SK-N-SH treated with all-trans-retinoic acid at 6 μM for 48 hours (cell line): Measurements from ENCODE around the gene PRKCZ.

Experiments used
- ATAC-seq: fragments of 200-7000 bp; cut with Tn5 transposase; 3 replicates; pipeline ENCODE4 v1.9.1; 2020; ENCODE audit warnings: mild to moderate bottlenecking, moderate library complexity
- ARNTL ChIP-seq: fragments of 450-650 bp; formaldehyde crosslinking; IDR thresholded peaks from 2 replicates; pipeline ENCODE4 v1.5.0; 2020; ENCODE audit warnings: low read depth, mild to moderate bottlenecking, moderate library complexity, borderline replicate concordance
- BACH2 ChIP-seq: fragments of 250-450 bp; sonication (Bioruptor Pico); IDR thresholded peaks from 2 replicates; pipeline ENCODE4 v1.9.0; 2021; ENCODE audit warnings: mild to moderate bottlenecking, borderline replicate concordance
- CREB5 ChIP-seq: fragments of 250-450 bp; sonication (Bioruptor Pico); IDR thresholded peaks from 2 replicates; pipeline ENCODE4 v1.5.1; 2020; ENCODE audit warnings: low read depth, mild to moderate bottlenecking, moderate library complexity
- CSDC2 ChIP-seq: fragments of 250-450 bp; sonication (Bioruptor Pico); IDR thresholded peaks from 2 replicates; pipeline ENCODE4 v1.5.0; 2020; ENCODE audit warnings: mild to moderate bottlenecking, moderate library complexity
- ESRRG ChIP-seq: fragments of 250-450 bp; sonication (Bioruptor Pico); IDR thresholded peaks from 2 replicates; pipeline ENCODE4 v1.6.1; 2021; ENCODE audit warnings: mild to moderate bottlenecking
- GLIS3 ChIP-seq: fragments of 250-450 bp; sonication (Bioruptor Pico); IDR thresholded peaks from 2 replicates; pipeline ENCODE4 v1.5.0; 2020; ENCODE audit warnings: mild to moderate bottlenecking, moderate library complexity
- ISL1 ChIP-seq: fragments of 250-450 bp; sonication (Bioruptor Pico); IDR thresholded peaks from 2 replicates; pipeline ENCODE4 v2.1.2; 2022; ENCODE audit warnings: mild to moderate bottlenecking, moderate library complexity
- OSR1 ChIP-seq: fragments of 250-450 bp; sonication (Bioruptor Pico); IDR thresholded peaks from 2 replicates; pipeline ENCODE4 v1.8.0; 2022; ENCODE audit warnings: moderate library complexity, mild to moderate bottlenecking, inconsistent platforms
- POU6F1 ChIP-seq: fragments of 250-450 bp; sonication (Bioruptor Pico); IDR thresholded peaks from 2 replicates; pipeline ENCODE4 v1.8.0; 2021; ENCODE audit warnings: low read depth, mild to moderate bottlenecking, moderate library complexity, borderline replicate concordance
- PPARA ChIP-seq: fragments of 250-450 bp; sonication (Bioruptor Pico); IDR thresholded peaks from 2 replicates; pipeline ENCODE4 v1.5.0; 2020; ENCODE audit warnings: mild to moderate bottlenecking, borderline replicate concordance
- RARB ChIP-seq: fragments of 250-450 bp; sonication (Bioruptor Pico); IDR thresholded peaks from 2 replicates; pipeline ENCODE4 v1.8.0; 2021; ENCODE audit warnings: mild to moderate bottlenecking, moderate library complexity
- SNAI2 ChIP-seq: fragments of 250-450 bp; sonication (Bioruptor Pico); IDR thresholded peaks from 2 replicates; pipeline ENCODE4 v1.5.0; 2020; ENCODE audit warnings: mild to moderate bottlenecking, moderate library complexity
- TCF4 ChIP-seq: fragments of 250-450 bp; sonication (Bioruptor Pico); IDR thresholded peaks from 2 replicates; pipeline ENCODE4 v1.8.0; 2021; ENCODE audit warnings: mild to moderate bottlenecking, moderate library complexity, borderline replicate concordance
- TOX ChIP-seq: fragments of 250-450 bp; sonication (Bioruptor Pico); IDR thresholded peaks from 2 replicates; pipeline ENCODE4 v1.8.0; 2021; ENCODE audit warnings: mild to moderate bottlenecking, moderate library complexity, borderline replicate concordance
- ZC3H10 ChIP-seq: fragments of 250-450 bp; sonication (Bioruptor Pico); IDR thresholded peaks from 2 replicates; pipeline ENCODE4 v1.5.1; 2021; ENCODE audit warnings: mild to moderate bottlenecking, moderate library complexity
- ZFP3 ChIP-seq: fragments of 250-450 bp; sonication (Bioruptor Pico); IDR thresholded peaks from 2 replicates; pipeline ENCODE4 v1.5.0; 2020; ENCODE audit warnings: mild to moderate bottlenecking, moderate library complexity
- ZFP30 ChIP-seq: fragments of 450-650 bp; formaldehyde crosslinking; IDR thresholded peaks from 2 replicates; pipeline ENCODE4 v1.5.0; 2022; ENCODE audit warnings: mild to moderate bottlenecking, moderate library complexity
- ZNF565 ChIP-seq: fragments of 450-650 bp; formaldehyde crosslinking; conservative IDR thresholded peaks from 2 replicates; pipeline ENCODE4 v1.5.0; 2020; ENCODE audit warnings: low read depth, mild to moderate bottlenecking, moderate library complexity
- ZNF70 ChIP-seq: fragments of 450-650 bp; formaldehyde crosslinking; IDR thresholded peaks from 2 replicates; pipeline ENCODE4 v1.5.0; 2020; ENCODE audit warnings: mild to moderate bottlenecking, moderate library complexity
- ZNF8 ChIP-seq: fragments of 450-650 bp; formaldehyde crosslinking; IDR thresholded peaks from 2 replicates; pipeline ENCODE4 v1.5.0; 2020; ENCODE audit warnings: mild to moderate bottlenecking, moderate library complexity
- TF ChIP-seq, protein P1 (sequence below): fragments of 250-450 bp; sonication (Bioruptor Pico); IDR thresholded peaks from 2 replicates; pipeline ENCODE4 v1.5.1; 2021; ENCODE audit warnings: mild to moderate bottlenecking, moderate library complexity
- TF ChIP-seq, protein P2 (sequence below): fragments of 250-450 bp; sonication (Bioruptor Pico); IDR thresholded peaks from 2 replicates; pipeline ENCODE4 v1.5.0; 2020; ENCODE audit warnings: mild to moderate bottlenecking, moderate library complexity

Gene PRKCZ

DNA sequence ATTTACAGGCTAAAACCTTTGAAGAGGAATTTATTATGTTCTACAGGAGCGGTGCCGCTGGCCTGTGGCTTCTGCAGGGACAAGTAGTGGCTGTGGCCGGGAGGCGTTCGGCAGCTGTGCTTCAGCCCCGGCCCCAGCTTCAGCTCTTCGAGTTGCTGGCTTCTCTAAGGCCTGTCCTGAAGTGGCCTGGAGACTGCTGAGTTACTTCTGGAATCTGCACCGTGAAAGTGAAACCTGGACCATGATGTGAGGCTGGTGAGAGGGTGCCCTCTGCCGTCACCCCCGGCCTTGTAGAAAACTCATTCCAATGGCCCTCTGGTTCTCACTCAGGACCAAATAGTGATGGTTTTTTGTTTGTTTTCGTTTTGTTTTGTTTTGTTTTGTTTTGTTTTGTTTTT is 48.1 kb downstream of the PRKCZ start (continued):
- no peak for TF ChIP-seq CREB5

DNA sequence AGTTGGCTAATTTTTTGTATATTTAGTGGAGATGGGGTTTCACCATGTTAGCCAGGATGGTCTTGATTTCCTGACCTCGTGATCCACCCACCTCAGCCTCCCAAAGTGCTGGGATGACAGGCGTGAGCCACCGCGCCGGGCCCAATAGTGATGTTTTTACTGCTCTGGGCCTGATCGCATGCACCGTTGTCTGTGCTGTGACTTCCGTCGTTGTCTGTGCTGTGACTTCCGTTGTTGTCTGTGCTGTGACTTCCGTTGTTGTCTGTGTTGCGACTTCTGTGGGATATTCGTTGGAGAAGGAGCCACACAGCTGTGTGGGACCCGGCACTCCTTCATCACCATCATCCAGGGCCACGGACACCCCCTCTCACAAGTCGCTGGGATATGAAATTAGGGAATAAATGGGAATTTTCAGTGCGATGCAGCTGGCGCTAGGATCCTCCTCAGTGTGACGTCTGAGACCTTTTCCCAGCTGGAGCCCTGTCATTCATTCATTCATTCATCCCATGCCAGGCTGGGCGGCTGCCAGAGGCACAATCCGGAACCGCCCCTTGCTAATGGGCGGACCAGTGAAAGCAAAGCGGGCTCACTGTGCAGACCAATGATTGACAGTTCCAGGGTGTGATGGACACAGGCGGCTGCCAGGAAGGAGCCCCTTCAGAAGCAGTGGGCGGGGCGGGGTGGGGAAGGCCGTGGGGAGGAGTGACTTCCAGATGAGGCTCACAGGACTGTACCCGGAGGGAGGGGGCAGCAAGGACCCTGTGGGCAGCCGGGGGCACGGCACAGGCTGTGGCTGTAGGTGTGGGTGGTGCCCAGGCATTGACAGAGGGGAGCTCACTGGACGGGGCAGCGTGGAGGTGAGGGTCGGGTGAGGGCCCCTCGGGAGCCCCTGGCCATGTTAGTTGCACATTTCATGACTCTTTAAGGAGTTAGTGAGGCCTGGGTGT is 48.9 kb downstream of the PRKCZ start:
- TF ChIP-seq ARNTL (no peak), ZNF8 (CRISPR knock-in tag) (no peak), ISL1 (no peak), RARB (no peak), OSR1 (CRISPR knock-in tag) (no peak), PPARA (no peak), ZNF70 (CRISPR knock-in tag) (no peak), ZNF565 (CRISPR knock-in tag) (no peak), ZC3H10 (CRISPR knock-in tag) (no peak), GLIS3 (CRISPR knock-in tag) (no peak), POU6F1 (CRISPR knock-in tag) (no peak), TOX (CRISPR knock-in tag) (no peak), CSDC2 (CRISPR knock-in tag) (no peak), ZFP30 (CRISPR knock-in tag) (no peak), CREB5 (no peak), BACH2 (CRISPR knock-in tag) (no peak), SNAI2 (CRISPR knock-in tag) (no peak), ESRRG (no peak)
- TF ChIP-seq, protein P1, sequence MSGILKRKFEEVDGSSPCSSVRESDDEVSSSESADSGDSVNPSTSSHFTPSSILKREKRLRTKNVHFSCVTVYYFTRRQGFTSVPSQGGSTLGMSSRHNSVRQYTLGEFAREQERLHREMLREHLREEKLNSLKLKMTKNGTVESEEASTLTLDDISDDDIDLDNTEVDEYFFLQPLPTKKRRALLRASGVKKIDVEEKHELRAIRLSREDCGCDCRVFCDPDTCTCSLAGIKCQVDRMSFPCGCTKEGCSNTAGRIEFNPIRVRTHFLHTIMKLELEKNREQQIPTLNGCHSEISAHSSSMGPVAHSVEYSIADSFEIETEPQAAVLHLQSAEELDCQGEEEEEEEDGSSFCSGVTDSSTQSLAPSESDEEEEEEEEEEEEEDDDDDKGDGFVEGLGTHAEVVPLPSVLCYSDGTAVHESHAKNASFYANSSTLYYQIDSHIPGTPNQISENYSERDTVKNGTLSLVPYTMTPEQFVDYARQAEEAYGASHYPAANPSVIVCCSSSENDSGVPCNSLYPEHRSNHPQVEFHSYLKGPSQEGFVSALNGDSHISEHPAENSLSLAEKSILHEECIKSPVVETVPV: no peak
- TF ChIP-seq, protein P2, sequence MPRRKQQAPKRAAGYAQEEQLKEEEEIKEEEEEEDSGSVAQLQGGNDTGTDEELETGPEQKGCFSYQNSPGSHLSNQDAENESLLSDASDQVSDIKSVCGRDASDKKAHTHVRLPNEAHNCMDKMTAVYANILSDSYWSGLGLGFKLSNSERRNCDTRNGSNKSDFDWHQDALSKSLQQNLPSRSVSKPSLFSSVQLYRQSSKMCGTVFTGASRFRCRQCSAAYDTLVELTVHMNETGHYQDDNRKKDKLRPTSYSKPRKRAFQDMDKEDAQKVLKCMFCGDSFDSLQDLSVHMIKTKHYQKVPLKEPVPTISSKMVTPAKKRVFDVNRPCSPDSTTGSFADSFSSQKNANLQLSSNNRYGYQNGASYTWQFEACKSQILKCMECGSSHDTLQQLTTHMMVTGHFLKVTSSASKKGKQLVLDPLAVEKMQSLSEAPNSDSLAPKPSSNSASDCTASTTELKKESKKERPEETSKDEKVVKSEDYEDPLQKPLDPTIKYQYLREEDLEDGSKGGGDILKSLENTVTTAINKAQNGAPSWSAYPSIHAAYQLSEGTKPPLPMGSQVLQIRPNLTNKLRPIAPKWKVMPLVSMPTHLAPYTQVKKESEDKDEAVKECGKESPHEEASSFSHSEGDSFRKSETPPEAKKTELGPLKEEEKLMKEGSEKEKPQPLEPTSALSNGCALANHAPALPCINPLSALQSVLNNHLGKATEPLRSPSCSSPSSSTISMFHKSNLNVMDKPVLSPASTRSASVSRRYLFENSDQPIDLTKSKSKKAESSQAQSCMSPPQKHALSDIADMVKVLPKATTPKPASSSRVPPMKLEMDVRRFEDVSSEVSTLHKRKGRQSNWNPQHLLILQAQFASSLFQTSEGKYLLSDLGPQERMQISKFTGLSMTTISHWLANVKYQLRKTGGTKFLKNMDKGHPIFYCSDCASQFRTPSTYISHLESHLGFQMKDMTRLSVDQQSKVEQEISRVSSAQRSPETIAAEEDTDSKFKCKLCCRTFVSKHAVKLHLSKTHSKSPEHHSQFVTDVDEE (CRISPR knock-in tag): no peak
- TF ChIP-seq, all 23 proteins: peak for 0
- ATAC-seq: no peak

DNA sequence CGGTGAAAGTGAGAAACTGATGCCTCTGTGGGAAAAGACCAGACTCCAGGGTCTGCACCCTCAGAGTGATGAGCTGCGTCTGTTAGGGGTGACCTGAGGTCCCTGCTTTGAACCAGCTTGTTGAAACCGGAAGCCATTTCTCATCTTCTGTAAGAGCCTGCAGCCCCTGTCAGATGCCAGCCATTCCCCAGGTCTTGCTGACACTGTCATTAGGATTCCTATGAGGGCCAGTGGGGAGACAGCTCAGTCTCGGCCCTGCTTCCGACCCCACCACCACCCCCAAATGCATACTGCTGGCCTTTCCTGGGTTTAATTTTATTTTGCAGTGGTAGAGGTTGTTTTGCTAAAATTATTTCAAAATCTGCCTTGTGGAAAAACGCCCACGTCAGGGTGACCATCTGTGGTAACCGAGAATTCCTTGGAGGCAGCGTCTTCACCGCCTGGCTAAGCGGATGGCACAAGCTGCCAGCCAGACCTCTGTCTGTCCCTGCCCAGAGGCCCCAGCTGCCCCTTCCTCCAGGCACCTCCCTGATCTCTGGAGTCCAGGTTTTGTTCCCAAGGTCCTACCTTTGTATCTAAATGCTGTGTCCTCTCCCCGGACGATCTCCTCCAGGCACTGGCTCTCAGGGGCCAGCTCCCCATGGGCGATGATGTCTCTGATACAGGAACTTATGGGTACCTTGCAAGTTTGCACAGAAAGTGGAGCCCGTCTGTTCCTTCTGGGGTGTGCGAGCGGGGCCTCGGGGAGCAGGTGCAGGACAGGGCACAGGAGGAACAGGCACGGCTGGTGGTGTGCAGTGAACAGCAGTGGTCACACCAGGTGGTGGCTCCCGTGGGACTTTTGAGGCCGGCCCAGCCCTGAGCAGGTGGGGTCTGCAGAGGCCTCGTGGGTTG is 49.9 kb downstream of the PRKCZ start:
- ATAC-seq: no peak
- TF ChIP-seq, protein P1: no peak
- TF ChIP-seq TCF4 (CRISPR knock-in tag): no peak
- TF ChIP-seq OSR1 (CRISPR knock-in tag): no peak
- TF ChIP-seq, protein P2 (CRISPR knock-in tag): no peak
- no peak for TF ChIP-seq TOX (CRISPR knock-in tag)
- no peak for TF ChIP-seq ZNF70 (CRISPR knock-in tag)
- no peak for TF ChIP-seq BACH2 (CRISPR knock-in tag)
- no peak for TF ChIP-seq ZFP30 (CRISPR knock-in tag)
- no peak for TF ChIP-seq CSDC2 (CRISPR knock-in tag)
- no peak for TF ChIP-seq ZNF8 (CRISPR knock-in tag)
- TF ChIP-seq ZFP3 (CRISPR knock-in tag): no peak
- TF ChIP-seq GLIS3 (CRISPR knock-in tag): no peak
